ENCODE data around the gene HUNK. TPM values are rescaled to one million over a fixed set of nuclear protein-coding genes. Genes with fewer than 3 reads are reported as not detected.

Gene HUNK
- total and polyA plus RNA-seq, 2 of the 8 experiments (the other 6 are each of a cell fraction or from before 2014, with no cell fraction given), result 1.9 to 10.2 TPM

DNA sequence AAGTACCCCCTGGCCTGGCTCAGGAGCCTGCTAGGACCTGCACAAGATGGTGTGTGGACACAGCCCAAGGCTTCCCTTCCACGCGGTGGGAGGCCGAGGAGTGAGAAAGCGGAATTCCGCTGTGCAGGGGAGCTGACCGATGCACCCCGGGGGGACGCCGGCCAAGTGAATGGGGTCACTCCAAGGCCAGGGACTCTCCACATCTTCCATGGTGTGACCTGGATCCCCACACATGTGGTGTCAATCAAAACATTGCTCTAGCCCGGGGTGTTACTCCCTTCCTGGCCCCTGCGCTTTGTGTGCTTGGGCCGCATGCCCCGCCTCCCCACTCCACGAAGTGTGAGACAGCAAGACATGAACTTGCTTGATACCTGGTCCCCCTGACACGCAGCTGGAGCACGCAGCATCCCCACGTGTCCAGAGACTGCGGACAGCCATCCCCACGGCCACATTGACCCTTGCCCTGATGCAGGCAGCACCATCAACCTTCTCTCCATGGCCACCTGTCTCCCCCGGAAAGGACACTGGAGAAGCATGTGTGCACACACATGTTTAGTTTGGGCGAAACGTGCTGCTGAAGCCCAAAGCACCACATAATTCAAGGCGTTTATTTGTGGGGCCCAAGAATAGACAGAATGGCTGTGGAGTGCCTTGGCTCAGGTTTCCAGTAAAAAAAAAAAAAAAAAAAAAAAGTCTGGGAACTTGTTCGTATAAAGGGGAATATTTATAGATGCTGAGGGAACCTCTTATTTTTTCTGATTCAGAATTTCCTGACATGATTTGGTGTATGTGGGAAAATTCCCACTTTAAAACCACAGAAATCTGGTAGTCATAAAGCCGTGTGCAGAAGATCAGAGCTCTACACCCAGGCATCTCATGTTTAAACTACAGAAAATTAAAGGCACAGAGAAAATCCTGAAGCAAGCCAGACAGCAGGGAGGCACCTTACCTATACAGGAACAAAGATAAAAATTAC, 171.7 kb downstream of the HUNK start (continued):
- TF ChIP-seq HDAC2 (IDR thresholded peaks at IDR 0.05; ENCODE audit: borderline replicate concordance in 1 of 2, low read depth in 2 of 2, low read length in 2 of 2) (no peak), POU5F1 (IDR thresholded peaks at IDR 0.05; ENCODE audit: low read depth, low read length) (no peak)
- TF ChIP-seq, protein P1, sequence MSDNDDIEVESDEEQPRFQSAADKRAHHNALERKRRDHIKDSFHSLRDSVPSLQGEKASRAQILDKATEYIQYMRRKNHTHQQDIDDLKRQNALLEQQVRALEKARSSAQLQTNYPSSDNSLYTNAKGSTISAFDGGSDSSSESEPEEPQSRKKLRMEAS (IDR thresholded peaks at IDR 0.05), result no peak
